ENCODE measurements around the gene WDR49.
"Not testable (repeated sequence)": the region's sequence is repeated elsewhere in the genome, so short reads cannot be mapped to it uniquely, and the experiment has no call there.

Gene WDR49

GRCh38 chr3:167653760-167654159, at the start of gene WDR49:
Gene WDR49 (minus strand): TSS chr3:167653942. CDS start chr3:167653425, 517 bp downstream.
- DNase-seq, result no peak

GRCh38 chr3:167700926-167701325, 47.2 kb upstream of the WDR49 start:
- DNase-seq, result no peak

- no peak for DNase-seq
Measured at GRCh38 chr3:167700046-167700445, 46.3 kb upstream of the WDR49 start.

GRCh38 chr3:167694121-167694520, 40.4 kb upstream of the WDR49 start:
- DNase-seq, result no peak

GRCh38 chr3:167691366-167691765, 37.6 kb upstream of the WDR49 start:
- no peak for DNase-seq

- DNase-seq, result peak; percentile 29
Measured at GRCh38 chr3:167684388-167684993, 30.7 kb upstream of the WDR49 start.

GRCh38 chr3:167679526-167679925, 25.8 kb upstream of the WDR49 start:
- DNase-seq, result no peak

- no peak for DNase-seq
Measured at GRCh38 chr3:167675848-167676247, 22.1 kb upstream of the WDR49 start.

GRCh38 chr3:167673221-167673620, 19.5 kb upstream of the WDR49 start:
- DNase-seq, result no peak

- DNase-seq, result no peak
Measured at GRCh38 chr3:167671878-167672427, 18.2 kb upstream of the WDR49 start.

- no peak for DNase-seq
Measured at GRCh38 chr3:167669699-167670098, 16.0 kb upstream of the WDR49 start.

GRCh38 chr3:167668651-167669050, 14.9 kb upstream of the WDR49 start:
- no peak for DNase-seq

GRCh38 chr3:167666563-167666962, 12.8 kb upstream of the WDR49 start:
- no peak for DNase-seq

GRCh38 chr3:167662919-167663400, 9.2 kb upstream of the WDR49 start:
- DNase-seq, result no peak

- DNase-seq, result no peak
Measured at GRCh38 chr3:167657684-167658225, 4.0 kb upstream of the WDR49 start.

- DNase-seq, result no peak
Measured at GRCh38 chr3:167656821-167657220, 3.1 kb upstream of the WDR49 start.

GRCh38 chr3:167653155-167653554, 587 bp downstream of the WDR49 start:
- DNase-seq, result no peak

GRCh38 chr3:167651826-167652225, 1.9 kb downstream of the WDR49 start:
- DNase-seq, result no peak

GRCh38 chr3:167650459-167650858, 3.3 kb downstream of the WDR49 start:
- no peak for DNase-seq

GRCh38 chr3:167649746-167650145, 4.0 kb downstream of the WDR49 start:
- no peak for DNase-seq

- no peak for DNase-seq
Measured at GRCh38 chr3:167644611-167645010, 9.1 kb downstream of the WDR49 start.

- no peak for DNase-seq
Measured at GRCh38 chr3:167631471-167631870, 22.3 kb downstream of the WDR49 start.

- DNase-seq, result no peak
Measured at GRCh38 chr3:167626490-167626889, 27.3 kb downstream of the WDR49 start.

GRCh38 chr3:167615030-167615429, 38.7 kb downstream of the WDR49 start:
- no peak for DNase-seq

- not testable (repeated sequence) for DNase-seq
Measured at GRCh38 chr3:167614196-167614595, 39.5 kb downstream of the WDR49 start.
